ENCODE results near the gene PITPNM3.

The PITPNM3 gene

DNA sequence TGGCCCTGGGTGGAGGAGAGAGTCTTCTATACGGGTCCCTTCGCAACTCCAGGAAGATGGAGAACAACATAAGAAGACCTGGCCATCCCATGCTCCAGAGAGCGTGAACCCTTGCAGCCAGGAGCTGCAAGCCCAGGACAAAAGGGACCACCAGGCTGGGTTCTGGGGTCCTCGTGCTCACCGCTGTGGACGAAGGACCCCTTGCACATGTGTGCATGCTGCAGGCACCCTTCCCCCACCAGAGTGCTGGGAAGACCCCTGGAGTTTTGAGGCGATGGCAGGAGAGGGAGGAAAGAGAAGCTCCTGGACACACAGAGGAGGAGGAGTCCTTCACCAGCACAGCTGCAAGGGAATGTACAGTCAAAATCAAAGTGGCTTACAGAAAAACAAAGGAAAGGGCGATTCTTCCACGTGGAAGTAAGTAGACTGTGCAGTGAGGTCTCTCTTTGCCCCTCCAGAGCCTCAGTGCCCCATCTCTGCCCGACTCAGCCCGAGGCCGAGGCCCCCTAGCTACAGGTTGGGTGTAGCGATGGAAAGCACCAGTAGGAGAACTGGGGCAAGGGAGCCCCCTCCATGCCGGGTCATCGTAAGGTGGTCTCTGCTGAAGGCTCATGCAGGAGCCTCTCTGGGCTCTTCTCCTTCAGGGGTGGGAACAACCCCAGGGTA is 60.8 kb downstream of the PITPNM3 start:
- TF ChIP-seq, protein P1, sequence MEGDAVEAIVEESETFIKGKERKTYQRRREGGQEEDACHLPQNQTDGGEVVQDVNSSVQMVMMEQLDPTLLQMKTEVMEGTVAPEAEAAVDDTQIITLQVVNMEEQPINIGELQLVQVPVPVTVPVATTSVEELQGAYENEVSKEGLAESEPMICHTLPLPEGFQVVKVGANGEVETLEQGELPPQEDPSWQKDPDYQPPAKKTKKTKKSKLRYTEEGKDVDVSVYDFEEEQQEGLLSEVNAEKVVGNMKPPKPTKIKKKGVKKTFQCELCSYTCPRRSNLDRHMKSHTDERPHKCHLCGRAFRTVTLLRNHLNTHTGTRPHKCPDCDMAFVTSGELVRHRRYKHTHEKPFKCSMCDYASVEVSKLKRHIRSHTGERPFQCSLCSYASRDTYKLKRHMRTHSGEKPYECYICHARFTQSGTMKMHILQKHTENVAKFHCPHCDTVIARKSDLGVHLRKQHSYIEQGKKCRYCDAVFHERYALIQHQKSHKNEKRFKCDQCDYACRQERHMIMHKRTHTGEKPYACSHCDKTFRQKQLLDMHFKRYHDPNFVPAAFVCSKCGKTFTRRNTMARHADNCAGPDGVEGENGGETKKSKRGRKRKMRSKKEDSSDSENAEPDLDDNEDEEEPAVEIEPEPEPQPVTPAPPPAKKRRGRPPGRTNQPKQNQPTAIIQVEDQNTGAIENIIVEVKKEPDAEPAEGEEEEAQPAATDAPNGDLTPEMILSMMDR (IDR thresholded peaks at IDR 0.05; ENCODE audit: unreplicated experiment in 3 of 3): peak in 1 of 3 experiments; percentile 16
- Mint-ChIP-seq H3K9me3 (no peaks in the 10 kb centered on the region), H3K36me3 (ENCODE audit: low read depth) (no peaks in the 10 kb centered on the region), H3K4me1 (peaks cover 70% of the 10 kb centered on the region), H3K27me3 (ENCODE audit: low read depth) (peaks cover 3% of the 10 kb centered on the region), H3K4me3 (peak overlapping the region; percentile 40 to 63 (median 42)), H3K27ac (peak overlapping the region; percentile 58 to 84 (median 77))

DNA sequence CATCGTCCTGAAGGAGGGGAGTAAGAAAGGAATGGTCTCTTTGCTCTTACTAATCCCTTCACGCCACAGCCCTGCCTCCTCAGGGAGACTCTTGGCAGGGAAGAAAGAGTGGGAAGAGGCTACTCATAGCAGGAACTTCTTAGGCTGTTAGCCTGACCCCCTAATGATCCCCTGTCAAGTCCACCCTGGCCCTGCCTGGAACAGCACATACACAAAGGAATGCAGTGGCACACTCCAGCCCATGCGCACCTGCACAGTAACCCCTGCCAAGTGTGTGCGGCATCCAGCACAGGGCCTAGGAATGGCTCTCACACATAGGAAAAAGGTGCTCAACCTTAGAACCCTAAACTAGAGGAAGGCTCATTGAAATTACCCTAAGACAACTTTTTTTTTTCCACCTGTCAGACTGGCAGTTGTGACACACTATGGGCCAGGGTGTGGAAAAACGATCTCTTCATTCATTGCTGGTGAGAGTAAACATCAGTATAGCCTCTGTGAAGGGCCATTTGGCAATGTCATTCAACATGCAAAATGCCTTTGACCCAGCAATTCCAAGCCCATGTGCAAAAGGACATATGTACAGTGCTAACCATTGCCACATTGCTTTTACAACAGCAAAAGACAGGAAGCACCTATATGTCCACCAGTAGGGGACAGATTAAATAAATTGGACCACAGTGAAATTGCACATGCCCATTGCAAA is 62.0 kb downstream of the PITPNM3 start:
- Mint-ChIP-seq H3K4me3 (peak overlapping the region in 1 of 3 experiments; percentile 11), H3K9me3 (no peaks in the 10 kb centered on the region), H3K27ac (peak overlapping the region; percentile 45 to 64 (median 58)), H3K36me3 (ENCODE audit: low read depth) (no peaks in the 10 kb centered on the region), H3K27me3 (ENCODE audit: low read depth) (peaks cover 7% of the 10 kb centered on the region), H3K4me1 (peaks cover 71% of the 10 kb centered on the region)
- TF ChIP-seq, protein P1 (IDR thresholded peaks at IDR 0.05; ENCODE audit: unreplicated experiment in 3 of 3): no peak

DNA sequence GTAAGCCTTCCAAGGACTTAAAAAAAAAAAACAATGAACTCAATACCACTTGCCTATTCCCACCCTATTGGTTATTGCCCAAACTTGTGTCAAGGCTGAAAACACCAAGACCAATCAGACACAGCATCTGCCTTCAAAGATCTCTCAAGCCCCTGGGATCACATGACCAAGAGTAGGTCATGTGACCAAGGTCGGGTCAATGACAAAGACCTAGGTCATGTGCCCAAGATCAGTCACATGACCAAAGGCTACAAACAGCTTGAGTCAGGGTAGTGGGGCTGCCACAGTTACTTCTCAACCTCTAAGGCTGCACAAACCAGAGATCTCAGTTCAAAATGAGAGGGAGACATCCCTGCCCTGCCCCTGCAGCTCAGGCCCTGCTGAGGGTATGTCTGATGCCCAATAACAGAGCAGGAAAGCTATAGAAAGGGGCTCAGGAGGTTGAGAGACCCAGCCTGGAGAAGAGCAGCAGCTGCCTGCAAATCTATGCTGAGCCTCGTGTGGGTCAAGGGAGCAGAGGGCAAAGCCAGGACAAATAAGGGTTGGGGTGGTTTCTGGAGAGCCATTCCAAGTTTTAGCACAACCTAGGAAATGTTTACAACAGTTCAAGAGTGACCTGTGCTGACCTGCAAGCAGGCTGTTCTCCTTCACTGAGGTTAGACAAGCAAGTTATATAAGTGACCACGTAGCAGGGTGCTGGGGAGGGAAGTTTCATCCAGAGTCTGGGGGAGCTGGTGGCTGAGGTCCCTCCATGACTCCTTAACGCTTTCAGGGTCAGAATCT is 63.3 kb downstream of the PITPNM3 start:
- Mint-ChIP-seq H3K4me3 (no peak overlapping the region), H3K27me3 (ENCODE audit: low read depth) (peaks cover 6% of the 10 kb centered on the region), H3K36me3 (ENCODE audit: low read depth) (no peaks in the 10 kb centered on the region), H3K27ac (peak overlapping the region in 2 of 3 experiments; percentile 53 to 64), H3K9me3 (no peaks in the 10 kb centered on the region), H3K4me1 (peaks cover 67% of the 10 kb centered on the region)
- TF ChIP-seq, protein P1 (IDR thresholded peaks at IDR 0.05; ENCODE audit: unreplicated experiment in 3 of 3): no peak

DNA sequence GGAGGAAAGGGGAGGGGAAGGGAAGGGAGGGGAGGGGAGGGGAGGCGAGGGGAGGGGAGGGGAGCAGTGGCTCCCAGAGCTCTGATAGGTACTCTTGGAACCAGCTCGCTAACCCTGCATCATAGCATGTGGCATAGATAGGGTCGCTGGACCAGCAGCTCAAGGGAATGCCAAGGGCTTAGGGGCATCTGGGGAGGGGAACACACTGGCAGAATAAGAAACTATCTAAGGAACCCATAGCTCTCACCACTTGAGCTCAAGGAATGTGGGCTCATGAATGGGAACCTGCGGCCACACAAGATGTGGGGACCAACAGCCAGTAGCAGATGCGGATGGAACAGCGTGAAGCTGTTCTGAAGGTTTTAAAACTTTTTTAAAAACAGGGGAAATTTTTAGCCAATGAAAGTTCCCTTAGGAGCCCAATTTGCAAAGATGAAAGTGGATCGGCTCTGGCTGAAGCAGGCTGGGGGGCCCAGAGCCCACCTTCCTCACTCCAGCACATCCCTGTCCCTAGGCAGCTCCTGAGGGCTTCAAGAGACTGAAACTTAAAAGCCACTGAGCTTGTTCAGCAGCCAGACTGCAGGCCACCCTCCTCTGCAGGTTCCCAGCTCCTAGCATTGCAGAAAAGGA is 65.2 kb downstream of the PITPNM3 start:
- TF ChIP-seq, protein P1 (IDR thresholded peaks at IDR 0.05; ENCODE audit: unreplicated experiment in 3 of 3): no peak
- H3K36me3 Mint-ChIP-seq (ENCODE audit: low read depth): no peaks in the 10 kb centered on the region

DNA sequence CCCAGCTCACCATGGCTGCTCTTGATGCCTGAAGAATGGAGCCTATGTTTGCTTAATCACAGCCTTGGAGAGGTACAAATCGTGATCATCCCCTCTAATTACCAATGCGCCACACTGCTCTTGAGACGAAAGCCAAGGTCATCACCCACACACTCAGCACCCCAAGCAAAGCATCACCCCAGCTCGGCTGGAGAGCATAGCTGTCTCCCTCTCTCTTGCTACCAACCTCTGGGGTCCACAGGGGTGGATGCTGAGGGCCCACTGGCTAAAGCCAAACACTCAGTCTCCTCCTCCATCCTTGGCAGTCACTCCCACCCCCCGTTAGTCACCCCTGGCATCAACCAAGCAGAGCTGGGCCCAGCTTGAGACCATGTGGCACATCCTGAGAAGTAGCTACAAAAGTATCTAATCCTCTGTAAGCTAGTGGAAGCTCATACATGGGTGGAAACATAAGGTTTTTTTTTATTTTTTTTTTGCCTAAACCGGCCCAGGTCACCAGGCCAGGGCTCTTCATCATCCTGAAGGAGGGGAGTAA is 67.3 kb downstream of the PITPNM3 start:
- peaks cover 20% of the 10 kb centered on the region for H3K27me3 Mint-ChIP-seq (ENCODE audit: low read depth)
- TF ChIP-seq, protein P1 (IDR thresholded peaks at IDR 0.05; ENCODE audit: unreplicated experiment in 3 of 3): no peak
- H3K36me3 Mint-ChIP-seq (ENCODE audit: low read depth): no peaks in the 10 kb centered on the region
- peaks cover 48% of the 10 kb centered on the region for H3K4me1 Mint-ChIP-seq
- no peaks in the 10 kb centered on the region for H3K9me3 Mint-ChIP-seq
- no peak overlapping the region for H3K4me3 Mint-ChIP-seq
- no peak overlapping the region for H3K27ac Mint-ChIP-seq

More for the DNA sequence above, 65.2 kb downstream of the PITPNM3 start:
- H3K4me1 Mint-ChIP-seq: peaks cover 67% of the 10 kb centered on the region
- peaks cover 11% of the 10 kb centered on the region for H3K27me3 Mint-ChIP-seq (ENCODE audit: low read depth)
- H3K4me3 Mint-ChIP-seq: no peak overlapping the region
- H3K27ac Mint-ChIP-seq: no peak overlapping the region
- no peaks in the 10 kb centered on the region for H3K9me3 Mint-ChIP-seq

Data from nephron (organoid).